Naive thymus-derived CD4-positive, alpha-beta T cell (primary cell): Measurements from ENCODE around the gene NTPCR. TPM values are rescaled to one million over a fixed set of nuclear protein-coding genes. Genes with fewer than 3 reads are reported as not detected.

ENCODE experiments used
- polyA plus RNA-seq, 2 donors: library from polyadenylated mRNA; unstranded; fragments of 300-500 nt; fragmentation: Illumina TruSeq; gene quantifications; one replicate each; pipeline ENCODE4 v1.2.3, GENCODE V29; 2021
- total RNA-seq, 6 experiments: library from RNA in 5 of 6; stranded (reverse) in 5 of 6; gene quantifications; 1 replicate in 5 of 6; 2 replicates in 1 of 6; pipeline ENCODE4 v1.2.3 and lab custom pipeline; 2021 to 2026

Gene NTPCR
- total and polyA plus RNA-seq, 7 experiments from 2014 or later, result 16.0 to 80.5 (median 17.5) TPM

Other genes with a start within 250 kb of the NTPCR start
- gene MAP10, start 145.2 kb upstream of the NTPCR start, total RNA-seq, result 1 to 10 TPM; 1.5 to 4.5 (median 3.2) TPM
- 1 to 10 TPM; 2.4 TPM for gene MAP10, start 145.2 kb upstream of the NTPCR start, polyA plus RNA-seq